HL-60 (cell line): ENCODE data around the gene INPP4B.

Source experiments
- DNase-seq, 2 experiments: peaks; one replicate each; pipeline ENCODE4 v3.0.0-alpha.2; 2010 to 2020; ENCODE audit warnings: low read depth in 1 of 2, low spot score in 1 of 2
- H3K27ac ChIP-seq: fragments of 250-450 bp; sonication (Bioruptor Pico); replicated peaks from 2 replicates; pipeline ENCODE4 v1.5.1; 2020; ENCODE audit warnings: mild to moderate bottlenecking, moderate library complexity
- H3K27me3 ChIP-seq: fragments of 250-450 bp; sonication (Bioruptor Pico); 2 replicates; pipeline ENCODE4 v1.5.1; 2021; ENCODE audit warnings: mild to moderate bottlenecking, moderate library complexity; ENCODE audit not compliant: insufficient read depth, poor library complexity, severe bottlenecking
- H3K4me3 ChIP-seq: replicated peaks from 2 replicates; pipeline ENCODE4 v1.5.1; 2011; ENCODE audit warnings: mild to moderate bottlenecking, control low read depth, low read length; ENCODE audit not compliant: insufficient read depth
- GABPA ChIP-seq: IDR thresholded peaks from 2 replicates; pipeline ENCODE4 v1.6.1; 2012; ENCODE audit warnings: low read depth
- POLR2AphosphoS5 ChIP-seq: IDR thresholded peaks from 2 replicates; pipeline ENCODE4 v1.6.1; 2012; ENCODE audit warnings: low read depth
- REST ChIP-seq: IDR thresholded peaks from 2 replicates; pipeline ENCODE4 v1.6.1; 2012; ENCODE audit warnings: low read depth; ENCODE audit not compliant: insufficient replicate concordance
- SPI1 ChIP-seq: IDR thresholded peaks from 2 replicates; pipeline ENCODE4 v1.6.1; 2012; ENCODE audit warnings: low read depth, mild to moderate bottlenecking, borderline replicate concordance
- TF ChIP-seq, protein P1 (sequence below): IDR thresholded peaks from one replicate; pipeline ENCODE4 v1.5.1; 2011; ENCODE audit warnings: low read length, control low read depth, inconsistent platforms; ENCODE audit not compliant: insufficient read depth

Gene INPP4B

GRCh38 chr4:142262956-142263355, 583.1 kb downstream of the INPP4B start:
- Histone ChIP-seq H3K27ac (no peak overlapping the region), H3K4me3 (no peak overlapping the region), H3K27me3 (no peaks in the 10 kb centered on the region)
- no peak for TF ChIP-seq SPI1
- TF ChIP-seq POLR2AphosphoS5: no peak
- TF ChIP-seq, protein P1, sequence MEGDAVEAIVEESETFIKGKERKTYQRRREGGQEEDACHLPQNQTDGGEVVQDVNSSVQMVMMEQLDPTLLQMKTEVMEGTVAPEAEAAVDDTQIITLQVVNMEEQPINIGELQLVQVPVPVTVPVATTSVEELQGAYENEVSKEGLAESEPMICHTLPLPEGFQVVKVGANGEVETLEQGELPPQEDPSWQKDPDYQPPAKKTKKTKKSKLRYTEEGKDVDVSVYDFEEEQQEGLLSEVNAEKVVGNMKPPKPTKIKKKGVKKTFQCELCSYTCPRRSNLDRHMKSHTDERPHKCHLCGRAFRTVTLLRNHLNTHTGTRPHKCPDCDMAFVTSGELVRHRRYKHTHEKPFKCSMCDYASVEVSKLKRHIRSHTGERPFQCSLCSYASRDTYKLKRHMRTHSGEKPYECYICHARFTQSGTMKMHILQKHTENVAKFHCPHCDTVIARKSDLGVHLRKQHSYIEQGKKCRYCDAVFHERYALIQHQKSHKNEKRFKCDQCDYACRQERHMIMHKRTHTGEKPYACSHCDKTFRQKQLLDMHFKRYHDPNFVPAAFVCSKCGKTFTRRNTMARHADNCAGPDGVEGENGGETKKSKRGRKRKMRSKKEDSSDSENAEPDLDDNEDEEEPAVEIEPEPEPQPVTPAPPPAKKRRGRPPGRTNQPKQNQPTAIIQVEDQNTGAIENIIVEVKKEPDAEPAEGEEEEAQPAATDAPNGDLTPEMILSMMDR: no peak
- no peak for TF ChIP-seq REST
- no peak for TF ChIP-seq GABPA
- DNase-seq: no peak

GRCh38 chr4:142248946-142249345, 597.2 kb downstream of the INPP4B start:
- Histone ChIP-seq H3K4me3 (no peak overlapping the region), H3K27ac (no peak overlapping the region), H3K27me3 (no peaks in the 10 kb centered on the region)
- no peak for DNase-seq
- TF ChIP-seq REST (no peak), GABPA (no peak), POLR2AphosphoS5 (no peak), SPI1 (no peak)
- TF ChIP-seq, protein P1: no peak

DNA sequence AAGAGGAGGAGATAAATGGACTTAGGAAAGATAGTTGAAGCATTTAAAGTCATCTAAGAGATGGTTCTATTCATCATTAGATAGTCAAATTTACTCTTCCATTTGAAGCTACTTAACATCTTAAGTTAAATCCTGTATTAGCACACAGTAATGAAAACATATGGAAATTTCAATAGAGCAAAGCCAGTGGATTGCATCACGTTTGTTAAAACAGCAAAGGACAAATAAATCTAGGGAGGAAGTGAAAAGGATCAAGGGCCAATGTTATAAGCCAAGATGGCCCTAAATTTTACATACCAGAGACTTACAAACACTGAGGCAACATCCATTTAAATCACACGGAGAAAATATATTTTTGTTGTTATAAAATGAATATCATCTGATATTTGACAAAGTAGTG, 602.8 kb downstream of the INPP4B start:
- Histone ChIP-seq H3K27me3 (no peaks in the 10 kb centered on the region), H3K27ac (no peak overlapping the region), H3K4me3 (no peak overlapping the region)
- DNase-seq: no peak
- no peak for TF ChIP-seq POLR2AphosphoS5
- TF ChIP-seq, protein P1: no peak
- no peak for TF ChIP-seq SPI1
- TF ChIP-seq REST: no peak
- TF ChIP-seq GABPA: no peak
